ENCODE data around the gene LRRFIP2.

DNA sequence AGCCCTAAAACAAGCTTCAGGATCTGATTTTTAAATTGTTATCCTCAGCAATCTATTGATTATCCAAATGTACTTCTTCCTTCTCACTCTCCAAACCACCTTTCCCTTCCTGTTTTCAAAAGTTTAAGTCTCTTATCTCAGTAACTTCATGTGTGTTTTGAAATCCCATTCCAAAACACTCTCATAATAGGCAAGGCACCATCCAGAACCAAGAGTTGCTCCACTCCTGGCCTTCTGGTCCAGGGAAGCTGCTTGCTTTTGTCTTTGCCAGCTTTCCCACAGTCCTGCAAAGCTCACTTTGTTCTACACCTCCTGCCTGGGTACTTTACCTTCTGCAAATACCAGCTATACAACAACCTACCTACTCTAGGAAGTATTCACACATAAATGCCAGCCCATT lies 117.6 kb downstream of the LRRFIP2 start:
- TF ChIP-seq JUN (IDR thresholded peaks at IDR 0.05; ENCODE audit: low read depth, low read length) (no peak), YY1 (IDR thresholded peaks at IDR 0.05; ENCODE audit: low read depth, low read length) (no peak), POU5F1 (IDR thresholded peaks at IDR 0.05; ENCODE audit: low read depth, low read length) (no peak), POLR2A (IDR thresholded peaks at IDR 0.05; ENCODE audit: control extremely low read depth in 1 of 2, low read depth in 2 of 2, low read length in 2 of 2) (no peak)
- TF ChIP-seq, protein P1, sequence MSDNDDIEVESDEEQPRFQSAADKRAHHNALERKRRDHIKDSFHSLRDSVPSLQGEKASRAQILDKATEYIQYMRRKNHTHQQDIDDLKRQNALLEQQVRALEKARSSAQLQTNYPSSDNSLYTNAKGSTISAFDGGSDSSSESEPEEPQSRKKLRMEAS (IDR thresholded peaks at IDR 0.05): no peak
- TF ChIP-seq, protein P2, sequence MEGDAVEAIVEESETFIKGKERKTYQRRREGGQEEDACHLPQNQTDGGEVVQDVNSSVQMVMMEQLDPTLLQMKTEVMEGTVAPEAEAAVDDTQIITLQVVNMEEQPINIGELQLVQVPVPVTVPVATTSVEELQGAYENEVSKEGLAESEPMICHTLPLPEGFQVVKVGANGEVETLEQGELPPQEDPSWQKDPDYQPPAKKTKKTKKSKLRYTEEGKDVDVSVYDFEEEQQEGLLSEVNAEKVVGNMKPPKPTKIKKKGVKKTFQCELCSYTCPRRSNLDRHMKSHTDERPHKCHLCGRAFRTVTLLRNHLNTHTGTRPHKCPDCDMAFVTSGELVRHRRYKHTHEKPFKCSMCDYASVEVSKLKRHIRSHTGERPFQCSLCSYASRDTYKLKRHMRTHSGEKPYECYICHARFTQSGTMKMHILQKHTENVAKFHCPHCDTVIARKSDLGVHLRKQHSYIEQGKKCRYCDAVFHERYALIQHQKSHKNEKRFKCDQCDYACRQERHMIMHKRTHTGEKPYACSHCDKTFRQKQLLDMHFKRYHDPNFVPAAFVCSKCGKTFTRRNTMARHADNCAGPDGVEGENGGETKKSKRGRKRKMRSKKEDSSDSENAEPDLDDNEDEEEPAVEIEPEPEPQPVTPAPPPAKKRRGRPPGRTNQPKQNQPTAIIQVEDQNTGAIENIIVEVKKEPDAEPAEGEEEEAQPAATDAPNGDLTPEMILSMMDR (IDR thresholded peaks at IDR 0.05; ENCODE audit: control extremely low read depth in 1 of 3, insufficient read depth in 1 of 3, low read depth in 1 of 3, low read length in 3 of 3): no peak
